GM21737 (cell line): ENCODE measurements around the gene MAGI2.

Experiments
- ATAC-seq: cut with Tn5 transposase; IDR thresholded peaks from one replicate; pipeline ENCODE4 v1.9.1; 2021; ENCODE audit warnings: mild to moderate bottlenecking, moderate library complexity; ENCODE audit not compliant: unreplicated experiment

MAGI2 gene

GRCh38 chr7:77989981-77990566, 1463.4 kb downstream of the MAGI2 start:
- ATAC-seq: no peak

- no peak for ATAC-seq
Measured at GRCh38 chr7:77985974-77986339, 1467.5 kb downstream of the MAGI2 start.

GRCh38 chr7:77985232-77985973, 1468.1 kb downstream of the MAGI2 start:
- ATAC-seq: no peak

GRCh38 chr7:77983973-77984372, 1469.5 kb downstream of the MAGI2 start:
- ATAC-seq: no peak

- ATAC-seq: no peak
Measured at GRCh38 chr7:77982926-77983550, 1470.4 kb downstream of the MAGI2 start.

- no peak for ATAC-seq
Measured at GRCh38 chr7:77980087-77980713, 1473.3 kb downstream of the MAGI2 start.

GRCh38 chr7:77979219-77979618, 1474.2 kb downstream of the MAGI2 start:
- no peak for ATAC-seq

GRCh38 chr7:77975672-77976480, 1477.6 kb downstream of the MAGI2 start:
- ATAC-seq: no peak

- ATAC-seq: no peak
Measured at GRCh38 chr7:77971726-77972125, 1481.7 kb downstream of the MAGI2 start.

GRCh38 chr7:77967429-77967828, 1486.0 kb downstream of the MAGI2 start:
- ATAC-seq: no peak
